Measurements from ENCODE around the gene AAK1. TPM values are rescaled to one million over a fixed set of nuclear protein-coding genes. Genes with fewer than 3 reads are reported as not detected.
"Not testable (repeated sequence)": the region's sequence is repeated elsewhere in the genome, so short reads cannot be mapped to it uniquely, and the experiment has no call there.

AAK1 gene
- polyA plus RNA-seq, 3 donors: 9.8 to 18.9 (median 10.8) TPM

DNA sequence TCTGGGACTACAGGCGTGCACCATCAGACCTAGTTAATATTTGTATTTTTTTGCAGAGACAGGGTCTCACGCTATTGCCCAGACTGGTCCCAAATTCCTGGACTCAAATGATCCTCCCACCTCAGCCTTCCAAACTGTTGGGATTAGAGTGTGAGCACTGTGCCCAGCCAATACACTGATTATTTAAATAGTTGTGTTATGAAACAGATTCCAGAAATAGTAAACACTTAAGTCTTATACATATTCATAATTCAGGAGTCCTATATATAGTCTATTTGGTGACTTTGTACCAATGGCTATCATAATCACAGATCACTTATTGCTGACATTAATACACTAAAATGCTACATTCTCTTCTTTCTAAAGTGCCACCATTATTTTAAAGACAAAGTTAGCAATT, 219.1 kb downstream of the AAK1 start:
- WGBS (ENCODE audit: insufficient coverage): no CpG with 5 or more reads among the region's 2 CpGs
- no peaks in the 10 kb centered on the region for H3K4me1 Mint-ChIP-seq
- H3K27ac Mint-ChIP-seq: no peak overlapping the region

DNA sequence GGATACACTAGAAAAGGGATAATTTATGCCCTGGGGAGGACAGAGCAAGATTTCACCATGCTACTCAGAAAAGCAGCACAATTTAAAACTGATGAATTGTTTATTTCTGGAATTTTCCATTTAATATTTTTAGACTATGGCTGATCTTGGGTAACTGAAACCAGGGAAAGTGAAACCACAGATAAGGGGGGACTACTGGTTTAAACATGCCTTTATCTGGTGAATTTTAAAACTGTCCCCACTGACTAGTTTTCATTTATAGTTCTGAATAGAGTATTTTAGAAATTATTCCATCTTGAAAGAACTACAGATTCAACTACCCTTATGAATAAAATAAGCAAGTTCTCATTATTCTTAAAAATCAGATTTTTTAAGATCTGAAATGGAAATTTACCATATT, 221.3 kb downstream of the AAK1 start:
- H3K36me3 Mint-ChIP-seq: peaks cover 41 to 65% of the 10 kb centered on the region in 2 donors
- H3K4me1 ChIP-seq (ENCODE audit: control insufficient read depth in 1 of 2, insufficient read depth in 2 of 2, low read length in 2 of 2): no peaks in the 10 kb centered on the region
- H3K4me2 ChIP-seq (replicated peaks; ENCODE audit: extremely low read depth, low read length, poor library complexity, severe bottlenecking): no peak overlapping the region
- no peak overlapping the region for H2AFZ ChIP-seq (ENCODE audit: insufficient read depth, low read depth, low read length, poor library complexity, severe bottlenecking)
- H3K27ac ChIP-seq (ENCODE audit: low read depth in 1 of 2, low read length in 2 of 2): no peak overlapping the region
- H3K27me3 Mint-ChIP-seq (ENCODE audit: low read depth in 3 of 3): peaks cover 0 to 2% (median 0%) of the 10 kb centered on the region in 3 donors
- H3K79me2 ChIP-seq (ENCODE audit: insufficient read depth, low read length): no peaks in the 10 kb centered on the region
- H3K27me3 ChIP-seq (ENCODE audit: control insufficient read depth in 2 of 2, insufficient read depth in 2 of 2, low read length in 2 of 2): no peaks in the 10 kb centered on the region
- peaks cover 0 to 2% (median 0%) of the 10 kb centered on the region in 7 donors for H3K9me3 Mint-ChIP-seq
- peak overlapping the region in 1 of 7 donors; percentile 13 for H3K27ac Mint-ChIP-seq
- TF ChIP-seq, protein P1, sequence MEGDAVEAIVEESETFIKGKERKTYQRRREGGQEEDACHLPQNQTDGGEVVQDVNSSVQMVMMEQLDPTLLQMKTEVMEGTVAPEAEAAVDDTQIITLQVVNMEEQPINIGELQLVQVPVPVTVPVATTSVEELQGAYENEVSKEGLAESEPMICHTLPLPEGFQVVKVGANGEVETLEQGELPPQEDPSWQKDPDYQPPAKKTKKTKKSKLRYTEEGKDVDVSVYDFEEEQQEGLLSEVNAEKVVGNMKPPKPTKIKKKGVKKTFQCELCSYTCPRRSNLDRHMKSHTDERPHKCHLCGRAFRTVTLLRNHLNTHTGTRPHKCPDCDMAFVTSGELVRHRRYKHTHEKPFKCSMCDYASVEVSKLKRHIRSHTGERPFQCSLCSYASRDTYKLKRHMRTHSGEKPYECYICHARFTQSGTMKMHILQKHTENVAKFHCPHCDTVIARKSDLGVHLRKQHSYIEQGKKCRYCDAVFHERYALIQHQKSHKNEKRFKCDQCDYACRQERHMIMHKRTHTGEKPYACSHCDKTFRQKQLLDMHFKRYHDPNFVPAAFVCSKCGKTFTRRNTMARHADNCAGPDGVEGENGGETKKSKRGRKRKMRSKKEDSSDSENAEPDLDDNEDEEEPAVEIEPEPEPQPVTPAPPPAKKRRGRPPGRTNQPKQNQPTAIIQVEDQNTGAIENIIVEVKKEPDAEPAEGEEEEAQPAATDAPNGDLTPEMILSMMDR (IDR thresholded peaks at IDR 0.05): no peak
- no peaks in the 10 kb centered on the region for H3K4me1 Mint-ChIP-seq
- H4K20me1 ChIP-seq (ENCODE audit: insufficient read depth, low read length): no peaks in the 10 kb centered on the region
- no peak overlapping the region for H3K9ac ChIP-seq (ENCODE audit: insufficient read depth, low read length, poor library complexity, severe bottlenecking)
- H3K36me3 ChIP-seq (replicated peaks in 1 of 2; ENCODE audit: control insufficient read depth in 1 of 2, insufficient read depth in 2 of 2, low read length in 2 of 2): peaks cover 27 to 70% of the 10 kb centered on the region in 2 donors
- no peaks in the 10 kb centered on the region for H3K9me3 ChIP-seq (replicated peaks in 1 of 2; ENCODE audit: control insufficient read depth in 1 of 2, insufficient read depth in 1 of 2, low read length in 2 of 2)
- intact Hi-C loops (cut with micrococcal nuclease): no loop called here
- DNase-seq: no peak
- H3K4me3 ChIP-seq (replicated peaks in 1 of 3; ENCODE audit: low read depth in 2 of 3, low read length in 3 of 3): no peak overlapping the region
- no peak overlapping the region for H3K4me3 Mint-ChIP-seq

More for the DNA sequence above, 219.1 kb downstream of the AAK1 start:
- Histone ChIP-seq H3K9me3 (replicated peaks in 1 of 2; ENCODE audit: control insufficient read depth in 1 of 2, insufficient read depth in 1 of 2, low read length in 2 of 2) (no peaks in the 10 kb centered on the region), H3K36me3 (replicated peaks in 1 of 2; ENCODE audit: control insufficient read depth in 1 of 2, insufficient read depth in 2 of 2, low read length in 2 of 2) (peaks cover 23 to 71% of the 10 kb centered on the region in 2 donors), H2AFZ (ENCODE audit: insufficient read depth, low read depth, low read length, poor library complexity, severe bottlenecking) (no peak overlapping the region), H4K20me1 (ENCODE audit: insufficient read depth, low read length) (no peaks in the 10 kb centered on the region), H3K79me2 (ENCODE audit: insufficient read depth, low read length) (no peaks in the 10 kb centered on the region), H3K9ac (ENCODE audit: insufficient read depth, low read length, poor library complexity, severe bottlenecking) (no peak overlapping the region), H3K4me2 (replicated peaks; ENCODE audit: extremely low read depth, low read length, poor library complexity, severe bottlenecking) (no peak overlapping the region), H3K4me1 (ENCODE audit: control insufficient read depth in 1 of 2, insufficient read depth in 2 of 2, low read length in 2 of 2) (no peaks in the 10 kb centered on the region), H3K4me3 (replicated peaks in 1 of 3; ENCODE audit: low read depth in 2 of 3, low read length in 3 of 3) (no peak overlapping the region), H3K27me3 (ENCODE audit: control insufficient read depth in 2 of 2, insufficient read depth in 2 of 2, low read length in 2 of 2) (no peaks in the 10 kb centered on the region), H3K27ac (ENCODE audit: low read depth in 1 of 2, low read length in 2 of 2) (no peak overlapping the region)
- Mint-ChIP-seq H3K36me3 (peaks cover 43 to 66% of the 10 kb centered on the region in 2 donors), H3K9me3 (peaks cover 0 to 2% (median 0%) of the 10 kb centered on the region in 7 donors), H3K27me3 (ENCODE audit: low read depth in 3 of 3) (no peaks in the 10 kb centered on the region), H3K4me3 (no peak overlapping the region)
- TF ChIP-seq, protein P1 (IDR thresholded peaks at IDR 0.05): no peak
- intact Hi-C loops (cut with micrococcal nuclease): no loop called here
- DNase-seq: no peak

DNA sequence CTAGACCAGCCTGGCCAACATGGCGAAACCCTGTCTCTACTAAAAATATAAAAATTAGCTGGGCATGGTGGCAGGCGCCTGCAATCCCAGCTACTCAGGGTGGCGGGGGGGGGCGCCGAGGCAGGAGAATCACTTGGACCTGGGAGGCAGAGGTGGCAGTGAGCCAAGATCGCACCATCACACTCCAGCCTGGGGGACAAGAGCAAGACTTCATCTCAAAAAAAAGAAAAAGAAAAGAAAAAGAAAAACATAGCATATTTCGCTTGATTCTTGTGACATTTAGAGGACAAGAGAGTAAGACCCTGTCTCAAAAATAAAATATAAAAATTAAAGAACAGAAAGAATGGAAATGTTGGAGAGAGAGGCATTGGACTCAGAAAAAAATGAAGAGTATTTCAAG, 224.4 kb downstream of the AAK1 start:
- H3K4me1 ChIP-seq (ENCODE audit: control insufficient read depth in 1 of 2, insufficient read depth in 2 of 2, low read length in 2 of 2); H3K79me2 ChIP-seq (ENCODE audit: insufficient read depth, low read length); H3K27ac ChIP-seq (ENCODE audit: low read depth in 1 of 2, low read length in 2 of 2); DNase-seq; H3K4me3 Mint-ChIP-seq; H3K4me3 ChIP-seq (replicated peaks in 1 of 3; ENCODE audit: low read depth in 2 of 3, low read length in 3 of 3); H4K20me1 ChIP-seq (ENCODE audit: insufficient read depth, low read length); H2AFZ ChIP-seq (ENCODE audit: insufficient read depth, low read depth, low read length, poor library complexity, severe bottlenecking); H3K27me3 ChIP-seq (ENCODE audit: control insufficient read depth in 2 of 2, insufficient read depth in 2 of 2, low read length in 2 of 2); H3K27ac Mint-ChIP-seq; H3K9ac ChIP-seq (ENCODE audit: insufficient read depth, low read length, poor library complexity, severe bottlenecking); H3K9me3 ChIP-seq (replicated peaks in 1 of 2; ENCODE audit: control insufficient read depth in 1 of 2, insufficient read depth in 1 of 2, low read length in 2 of 2); H3K27me3 Mint-ChIP-seq (ENCODE audit: low read depth in 3 of 3); intact Hi-C loops (cut with micrococcal nuclease); H3K4me2 ChIP-seq (replicated peaks; ENCODE audit: extremely low read depth, low read length, poor library complexity, severe bottlenecking); H3K4me1 Mint-ChIP-seq; H3K9me3 Mint-ChIP-seq: not testable (repeated sequence)
- no CpG with 5 or more reads among the region's 7 CpGs for WGBS (ENCODE audit: insufficient coverage)
- H3K36me3 ChIP-seq (replicated peaks in 1 of 2; ENCODE audit: control insufficient read depth in 1 of 2, insufficient read depth in 2 of 2, low read length in 2 of 2): peaks cover 39 to 77% of the 10 kb centered on the region in 2 donors
- peaks cover 56 to 67% of the 10 kb centered on the region in 2 donors for H3K36me3 Mint-ChIP-seq

Measured in CD14-positive monocyte (primary cell).